PFSK-1 (cell line): Measurements from ENCODE around the gene ARHGAP35.

Experiments used
- FOXP2 ChIP-seq: optimal IDR thresholded peaks from 2 replicates; pipeline ENCODE3; 2011; ENCODE audit warnings: borderline replicate concordance, control low read depth, inconsistent platforms; ENCODE audit not compliant: insufficient read depth; ENCODE audit errors: extremely low read length, extremely low read depth
- POLR2AphosphoS5 ChIP-seq: IDR thresholded peaks from 2 replicates; pipeline ENCODE4 v1.6.1; 2012; ENCODE audit warnings: low read depth, mild to moderate bottlenecking, control low read depth, low read length, moderate library complexity
- REST ChIP-seq, 2 experiments: IDR thresholded peaks; 2 replicates each; pipeline versions ENCODE4 v1.6.1 to v1.8.0; 2011 to 2012; ENCODE audit warnings: low read depth in 2 of 2, low read length in 2 of 2, control low read depth in 1 of 2, inconsistent platforms in 1 of 2, mild to moderate bottlenecking in 1 of 2, moderate library complexity in 1 of 2; ENCODE audit not compliant: insufficient read depth in 1 of 2
- SIN3A ChIP-seq: IDR thresholded peaks from 2 replicates; pipeline ENCODE4 v1.6.1; 2012; ENCODE audit warnings: mild to moderate bottlenecking, low read length, moderate library complexity, borderline replicate concordance; ENCODE audit not compliant: insufficient read depth
- TAF1 ChIP-seq: IDR thresholded peaks from 2 replicates; pipeline ENCODE4 v1.6.1; 2012; ENCODE audit warnings: low read length, control low read depth, borderline replicate concordance; ENCODE audit not compliant: insufficient read depth

ARHGAP35 gene

GRCh38 chr19:46890423-46891170, 29.8 kb downstream of the ARHGAP35 start:
- TF ChIP-seq FOXP2, result no peak
- TF ChIP-seq REST (IDR thresholded peaks at IDR 0.05; ENCODE audit: insufficient read depth in 1 of 2, low read depth in 2 of 2, low read length in 2 of 2), result no peak
- no peak for TF ChIP-seq POLR2AphosphoS5
- no peak for TF ChIP-seq SIN3A
- no peak for TF ChIP-seq TAF1

GRCh38 chr19:46892252-46893179, 31.7 kb downstream of the ARHGAP35 start:
- no peak for TF ChIP-seq TAF1
- TF ChIP-seq FOXP2, result no peak
- no peak for TF ChIP-seq REST (IDR thresholded peaks at IDR 0.05; ENCODE audit: insufficient read depth in 1 of 2, low read depth in 2 of 2, low read length in 2 of 2)
- TF ChIP-seq SIN3A, result no peak
- TF ChIP-seq POLR2AphosphoS5, result no peak

- TF ChIP-seq POLR2AphosphoS5, result no peak
- TF ChIP-seq TAF1, result no peak
- TF ChIP-seq REST (IDR thresholded peaks at IDR 0.05; ENCODE audit: insufficient read depth in 1 of 2, low read depth in 2 of 2, low read length in 2 of 2), result no peak
- TF ChIP-seq FOXP2, result no peak
- no peak for TF ChIP-seq SIN3A
Measured at GRCh38 chr19:46896076-46896794, 35.4 kb downstream of the ARHGAP35 start.

- TF ChIP-seq FOXP2, result no peak
- TF ChIP-seq SIN3A, result no peak
- TF ChIP-seq TAF1, result no peak
- no peak for TF ChIP-seq POLR2AphosphoS5
- no peak for TF ChIP-seq REST (IDR thresholded peaks at IDR 0.05; ENCODE audit: insufficient read depth in 1 of 2, low read depth in 2 of 2, low read length in 2 of 2)
Measured at GRCh38 chr19:46898731-46899130, 37.9 kb downstream of the ARHGAP35 start.
